DMS 273 (cell line): ENCODE measurements around the gene ATP9A.
"Not testable (repeated sequence)": the region's sequence is repeated elsewhere in the genome, so short reads cannot be mapped to it uniquely, and the experiment has no call there.

Experiments
- DNase-seq: peaks from one replicate; lab custom pipeline; 2025; ENCODE audit not compliant: unreplicated experiment; lab: John Stamatoyannopoulos, UW

The ATP9A gene

GRCh38 chr20:51767867-51768758, at the start of gene ATP9A:
Gene ATP9A (minus strand): TSS chr20:51768390. CDS start chr20:51768369, 21 bp downstream.
- peak; percentile 63 for DNase-seq

- not testable (repeated sequence) for DNase-seq
These were observed 48.7 kb upstream of the ATP9A start for GRCh38 chr20:51816856-51817255.

- no peak for DNase-seq
These were observed 47.3 kb upstream of the ATP9A start for GRCh38 chr20:51815383-51816076.

GRCh38 chr20:51812861-51813260, 44.7 kb upstream of the ATP9A start:
- DNase-seq: no peak

- DNase-seq: no peak
These were observed 43.4 kb upstream of the ATP9A start for GRCh38 chr20:51811514-51812128.

GRCh38 chr20:51811042-51811355, 42.8 kb upstream of the ATP9A start:
- DNase-seq: no peak

GRCh38 chr20:51810155-51811041, 42.2 kb upstream of the ATP9A start:
- DNase-seq: no peak

- DNase-seq: no peak
These were observed 39.6 kb upstream of the ATP9A start for GRCh38 chr20:51807720-51808250.

- DNase-seq: no peak
These were observed 36.6 kb upstream of the ATP9A start for GRCh38 chr20:51804754-51805153.

- DNase-seq: no peak
These were observed 35.1 kb upstream of the ATP9A start for GRCh38 chr20:51803148-51803854.

- no peak for DNase-seq
These were observed 34.1 kb upstream of the ATP9A start, which contains the start of gene SALL4 for GRCh38 chr20:51802170-51802751. Gene SALL4 (minus strand): TSS chr20:51802521. CDS start chr20:51802408, 113 bp downstream.

GRCh38 chr20:51801823-51802123, 33.6 kb upstream of the ATP9A start:
- no peak for DNase-seq

- DNase-seq: peak; percentile 51
These were observed 33.1 kb upstream of the ATP9A start for GRCh38 chr20:51801122-51801822.

- peak; percentile 60 for DNase-seq
These were observed 32.6 kb upstream of the ATP9A start for GRCh38 chr20:51800872-51801121.

GRCh38 chr20:51800060-51800871, 32.1 kb upstream of the ATP9A start:
- DNase-seq: peak; percentile 86

GRCh38 chr20:51799401-51799860, 31.2 kb upstream of the ATP9A start:
- DNase-seq: no peak

- no peak for DNase-seq
These were observed 29.3 kb upstream of the ATP9A start for GRCh38 chr20:51797357-51798025.

- no peak for DNase-seq
These were observed 28.1 kb upstream of the ATP9A start for GRCh38 chr20:51796340-51796739.
